ENCODE data around the gene PRL. TPM values are rescaled to one million over a fixed set of nuclear protein-coding genes. Genes with fewer than 3 reads are reported as not detected.
A peak's percentile ranks its signal among the peaks of the same experiment; 100 is the strongest.

PRL gene
- total RNA-seq, 1 donor from 2014 or later: not detected

GRCh38 chr6:22333802-22334201 is 37.0 kb upstream of the PRL start:
- TF ChIP-seq EZH2 (IDR thresholded peaks at IDR 0.05; ENCODE audit: insufficient read depth, low read length) (no peak), CTCF (IDR thresholded peaks at IDR 0.05; ENCODE audit: insufficient read depth, low read depth, low read length) (no peak)
- H3K9me3 Mint-ChIP-seq (ENCODE audit: unreplicated experiment): no peaks in the 10 kb centered on the region
- DNase-seq (ENCODE audit: low read depth) (peak; percentile 50), FAIRE-seq (peak; percentile 17)
- Histone ChIP-seq H3K4me1 (ENCODE audit: insufficient read depth, low read length) (peaks cover 4% of the 10 kb centered on the region), H3K4me2 (ENCODE audit: low read length) (no peak overlapping the region), H4K20me1 (ENCODE audit: insufficient read depth, low read length) (no peaks in the 10 kb centered on the region), H3K36me3 (ENCODE audit: insufficient read depth, low read length) (no peaks in the 10 kb centered on the region), H2AFZ (ENCODE audit: low read depth, low read length) (no peak overlapping the region), H3K9me3 (ENCODE audit: insufficient read depth, low read depth, low read length) (no peaks in the 10 kb centered on the region), H3K79me2 (ENCODE audit: insufficient read depth, low read length) (no peaks in the 10 kb centered on the region), H3K27ac (ENCODE audit: low read depth, low read length) (no peak overlapping the region), H3K9ac (ENCODE audit: low read length) (no peak overlapping the region), H3K4me3 (ENCODE audit: insufficient read depth, low read depth, low read length) (no peak overlapping the region), H3K27me3 (ENCODE audit: insufficient read depth, low read length) (no peaks in the 10 kb centered on the region)
- H3K4me1 Mint-ChIP-seq (ENCODE audit: low read depth, unreplicated experiment): peaks cover 4% of the 10 kb centered on the region
- no peaks in the 10 kb centered on the region for H3K27me3 Mint-ChIP-seq (ENCODE audit: low read depth, unreplicated experiment)
- no peaks in the 10 kb centered on the region for H3K36me3 Mint-ChIP-seq (ENCODE audit: low read depth, unreplicated experiment)
- no peak overlapping the region for H3K4me3 Mint-ChIP-seq (ENCODE audit: unreplicated experiment)
- no peak overlapping the region for H3K27ac Mint-ChIP-seq (ENCODE audit: unreplicated experiment)

GRCh38 chr6:22332711-22333110 is 35.9 kb upstream of the PRL start:
- Histone ChIP-seq H3K27me3 (ENCODE audit: insufficient read depth, low read length) (no peaks in the 10 kb centered on the region), H3K4me1 (ENCODE audit: insufficient read depth, low read length) (peaks cover 4% of the 10 kb centered on the region), H3K79me2 (ENCODE audit: insufficient read depth, low read length) (no peaks in the 10 kb centered on the region), H4K20me1 (ENCODE audit: insufficient read depth, low read length) (no peaks in the 10 kb centered on the region), H3K9me3 (ENCODE audit: insufficient read depth, low read depth, low read length) (no peaks in the 10 kb centered on the region), H3K9ac (ENCODE audit: low read length) (no peak overlapping the region), H2AFZ (ENCODE audit: low read depth, low read length) (no peak overlapping the region), H3K4me3 (ENCODE audit: insufficient read depth, low read depth, low read length) (no peak overlapping the region), H3K4me2 (ENCODE audit: low read length) (no peak overlapping the region), H3K36me3 (ENCODE audit: insufficient read depth, low read length) (no peaks in the 10 kb centered on the region), H3K27ac (ENCODE audit: low read depth, low read length) (no peak overlapping the region)
- Mint-ChIP-seq H3K36me3 (ENCODE audit: low read depth, unreplicated experiment) (no peaks in the 10 kb centered on the region), H3K4me3 (ENCODE audit: unreplicated experiment) (no peak overlapping the region), H3K9me3 (ENCODE audit: unreplicated experiment) (no peaks in the 10 kb centered on the region), H3K4me1 (ENCODE audit: low read depth, unreplicated experiment) (peaks cover 13% of the 10 kb centered on the region), H3K27me3 (ENCODE audit: low read depth, unreplicated experiment) (no peaks in the 10 kb centered on the region), H3K27ac (ENCODE audit: unreplicated experiment) (no peak overlapping the region)
- no peak for TF ChIP-seq CTCF (IDR thresholded peaks at IDR 0.05; ENCODE audit: insufficient read depth, low read depth, low read length)
- no peak for TF ChIP-seq EZH2 (IDR thresholded peaks at IDR 0.05; ENCODE audit: insufficient read depth, low read length)
- peak; percentile 42 for DNase-seq (ENCODE audit: low read depth)
- FAIRE-seq: no peak

GRCh38 chr6:22332216-22332615 is 35.4 kb upstream of the PRL start:
- no peak overlapping the region for H3K9ac ChIP-seq (ENCODE audit: low read length)
- H2AFZ ChIP-seq (ENCODE audit: low read depth, low read length): no peak overlapping the region
- no peaks in the 10 kb centered on the region for H4K20me1 ChIP-seq (ENCODE audit: insufficient read depth, low read length)

More at GRCh38 chr6:22332216-22332615, 35.4 kb upstream of the PRL start:
- Histone ChIP-seq H3K27ac (ENCODE audit: low read depth, low read length) (no peak overlapping the region), H3K4me2 (ENCODE audit: low read length) (no peak overlapping the region), H3K27me3 (ENCODE audit: insufficient read depth, low read length) (no peaks in the 10 kb centered on the region), H3K9me3 (ENCODE audit: insufficient read depth, low read depth, low read length) (no peaks in the 10 kb centered on the region), H3K79me2 (ENCODE audit: insufficient read depth, low read length) (no peaks in the 10 kb centered on the region), H3K4me1 (ENCODE audit: insufficient read depth, low read length) (peaks cover 4% of the 10 kb centered on the region), H3K36me3 (ENCODE audit: insufficient read depth, low read length) (no peaks in the 10 kb centered on the region), H3K4me3 (ENCODE audit: insufficient read depth, low read depth, low read length) (no peak overlapping the region)
- no peaks in the 10 kb centered on the region for H3K36me3 Mint-ChIP-seq (ENCODE audit: low read depth, unreplicated experiment)
- H3K9me3 Mint-ChIP-seq (ENCODE audit: unreplicated experiment): no peaks in the 10 kb centered on the region
- H3K27ac Mint-ChIP-seq (ENCODE audit: unreplicated experiment): no peak overlapping the region
- H3K27me3 Mint-ChIP-seq (ENCODE audit: low read depth, unreplicated experiment): no peaks in the 10 kb centered on the region
- no peak overlapping the region for H3K4me3 Mint-ChIP-seq (ENCODE audit: unreplicated experiment)
- FAIRE-seq (no peak), DNase-seq (ENCODE audit: low read depth) (no peak)
- H3K4me1 Mint-ChIP-seq (ENCODE audit: low read depth, unreplicated experiment): peaks cover 15% of the 10 kb centered on the region
- TF ChIP-seq CTCF (IDR thresholded peaks at IDR 0.05; ENCODE audit: insufficient read depth, low read depth, low read length) (no peak), EZH2 (IDR thresholded peaks at IDR 0.05; ENCODE audit: insufficient read depth, low read length) (no peak)

Measured in astrocyte (in vitro differentiated cells and primary cell).